ENCODE results near the gene UPF2. TPM values are rescaled to one million over a fixed set of nuclear protein-coding genes. Genes with fewer than 3 reads are reported as not detected.

The UPF2 gene
- total and polyA plus RNA-seq, 4 donors = 6.6 to 19.6 (median 16.4) TPM

GRCh38 chr10:11886138-11886474, 156.5 kb downstream of the UPF2 start:
- H3K27me3 ChIP-seq (ENCODE audit: control insufficient read depth in 4 of 4, insufficient read depth in 4 of 4, low read length in 3 of 4) = no peaks in the 10 kb centered on the region
- H3K27ac ChIP-seq (ENCODE audit: low read depth in 1 of 2, low read length in 2 of 2) = no peak overlapping the region
- H3K4me3 ChIP-seq (ENCODE audit: low read depth in 1 of 3, low read length in 3 of 3) = no peak overlapping the region
- no peak for TF ChIP-seq HNF4A (conservative IDR thresholded peaks at IDR 0.05)
- TF ChIP-seq FOXA2 (IDR thresholded peaks at IDR 0.05) = no peak
- no peak for TF ChIP-seq EGR1 (IDR thresholded peaks at IDR 0.05; ENCODE audit: low read depth in 2 of 2)
- no peak for TF ChIP-seq TAF1 (conservative IDR thresholded peaks at IDR 0.05)
- TF ChIP-seq HNF4G (IDR thresholded peaks at IDR 0.05) = no peak
- no peak for TF ChIP-seq YY1 (IDR thresholded peaks at IDR 0.05)
- no peak for TF ChIP-seq RAD21 (IDR thresholded peaks at IDR 0.05)
- 72% methylated on average over 6 of the region's 6 CpGs for WGBS
- no peaks in the 10 kb centered on the region for H3K4me1 ChIP-seq (ENCODE audit: control insufficient read depth in 4 of 4, insufficient read depth in 4 of 4, low read length in 3 of 4)
- no peak for DNase-seq (ENCODE audit: low spot score)
- no peak overlapping the region for H3K9ac ChIP-seq (ENCODE audit: low read depth in 1 of 2, low read length in 2 of 2)
- no peaks in the 10 kb centered on the region for H3K36me3 ChIP-seq (ENCODE audit: control insufficient read depth in 4 of 4, insufficient read depth in 3 of 4, low read depth in 1 of 4, low read length in 3 of 4)
- H3K9me3 ChIP-seq (ENCODE audit: control insufficient read depth in 4 of 4, low read length in 3 of 4) = no peaks in the 10 kb centered on the region

- no peak overlapping the region for H3K27ac ChIP-seq (ENCODE audit: low read depth in 1 of 2, low read length in 2 of 2)
- no peak for TF ChIP-seq HNF4G (IDR thresholded peaks at IDR 0.05)
- TF ChIP-seq FOXA2 (IDR thresholded peaks at IDR 0.05) = no peak
- no peak for TF ChIP-seq MAX (IDR thresholded peaks at IDR 0.05)
- TF ChIP-seq GABPA (IDR thresholded peaks at IDR 0.05 in 1 of 2, conservative IDR thresholded peaks at IDR 0.05 in 1 of 2) = no peak
- TF ChIP-seq ZBTB33 (IDR thresholded peaks at IDR 0.05) = no peak
- no peak for TF ChIP-seq SP1 (IDR thresholded peaks at IDR 0.05)
- TF ChIP-seq REST (IDR thresholded peaks at IDR 0.05) = no peak
- TF ChIP-seq JUND (IDR thresholded peaks at IDR 0.05) = no peak
- no peak for TF ChIP-seq RXRA (IDR thresholded peaks at IDR 0.05)
- TF ChIP-seq TAF1 (conservative IDR thresholded peaks at IDR 0.05) = no peak
- no peak for TF ChIP-seq RAD21 (IDR thresholded peaks at IDR 0.05)
- no peak for TF ChIP-seq EGR1 (IDR thresholded peaks at IDR 0.05; ENCODE audit: low read depth in 2 of 2)
- TF ChIP-seq FOXA1 (IDR thresholded peaks at IDR 0.05) = no peak
- no peak for TF ChIP-seq ATF3 (IDR thresholded peaks at IDR 0.05)
- TF ChIP-seq YY1 (IDR thresholded peaks at IDR 0.05) = no peak
- TF ChIP-seq HNF4A (conservative IDR thresholded peaks at IDR 0.05) = no peak
- DNase-seq (ENCODE audit: low spot score) = no peak
- no peaks in the 10 kb centered on the region for H3K27me3 ChIP-seq (ENCODE audit: control insufficient read depth in 4 of 4, insufficient read depth in 4 of 4, low read length in 3 of 4)
- H3K4me3 ChIP-seq (ENCODE audit: low read depth in 1 of 3, low read length in 3 of 3) = no peak overlapping the region
- H3K9me3 ChIP-seq (ENCODE audit: control insufficient read depth in 4 of 4, low read length in 3 of 4) = no peaks in the 10 kb centered on the region
- 89% methylated on average over 13 of the region's 13 CpGs for WGBS
- H3K4me1 ChIP-seq (ENCODE audit: control insufficient read depth in 4 of 4, insufficient read depth in 4 of 4, low read length in 3 of 4) = no peaks in the 10 kb centered on the region
- no peaks in the 10 kb centered on the region for H3K36me3 ChIP-seq (ENCODE audit: control insufficient read depth in 4 of 4, insufficient read depth in 3 of 4, low read depth in 1 of 4, low read length in 3 of 4)
- no peak overlapping the region for H3K9ac ChIP-seq (ENCODE audit: low read depth in 1 of 2, low read length in 2 of 2)
Measured at GRCh38 chr10:11885437-11886137, 157.0 kb downstream of the UPF2 start.
